TTC549 (cell line): ENCODE data around the gene TNRC6B.

Source experiments
- FAIRE-seq: peaks from 2 replicates; lab custom pipeline; 2012; peaks lifted over from hg19 to GRCh38; lab: Jason Lieb, UNC

TNRC6B gene

DNA sequence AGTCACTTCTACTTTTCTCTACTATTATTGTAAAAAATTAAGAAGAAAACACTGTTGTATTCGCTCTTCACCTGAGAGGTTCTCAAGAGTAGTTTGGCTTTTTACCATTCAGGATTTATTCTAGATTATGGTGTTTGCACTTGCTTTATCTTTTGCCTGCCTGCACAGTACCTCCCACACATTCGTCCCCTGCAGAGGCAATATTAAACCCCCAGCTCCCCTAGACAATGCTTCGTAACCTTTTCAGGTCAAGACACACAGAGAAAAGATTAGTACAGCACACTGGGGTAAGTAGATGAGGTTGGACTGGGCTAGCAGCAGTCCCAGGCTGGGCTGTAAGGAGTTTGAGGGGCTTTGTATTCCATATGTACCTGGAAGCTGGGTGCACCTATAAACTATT, 62.4 kb downstream of the TNRC6B start:
- FAIRE-seq, result no peak

DNA sequence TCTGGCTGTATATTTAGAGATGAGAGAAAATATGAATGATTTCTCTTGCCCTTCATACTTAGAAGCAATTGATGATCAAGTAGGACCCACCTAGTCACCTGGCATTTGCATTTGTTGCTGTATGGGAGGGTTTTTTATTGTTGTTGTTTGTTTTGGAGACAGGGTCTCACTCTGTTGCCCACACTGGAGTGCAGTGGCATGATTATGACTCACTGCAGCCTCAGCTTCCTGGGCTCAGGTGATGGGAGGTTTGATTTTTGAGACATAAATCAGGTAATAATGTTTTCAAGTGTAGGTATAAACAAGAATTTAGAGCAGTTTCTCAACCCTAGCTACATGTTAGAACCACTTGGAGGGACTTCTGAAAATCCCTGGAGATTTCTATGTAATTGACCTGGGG, 63.0 kb downstream of the TNRC6B start:
- no peak for FAIRE-seq

DNA sequence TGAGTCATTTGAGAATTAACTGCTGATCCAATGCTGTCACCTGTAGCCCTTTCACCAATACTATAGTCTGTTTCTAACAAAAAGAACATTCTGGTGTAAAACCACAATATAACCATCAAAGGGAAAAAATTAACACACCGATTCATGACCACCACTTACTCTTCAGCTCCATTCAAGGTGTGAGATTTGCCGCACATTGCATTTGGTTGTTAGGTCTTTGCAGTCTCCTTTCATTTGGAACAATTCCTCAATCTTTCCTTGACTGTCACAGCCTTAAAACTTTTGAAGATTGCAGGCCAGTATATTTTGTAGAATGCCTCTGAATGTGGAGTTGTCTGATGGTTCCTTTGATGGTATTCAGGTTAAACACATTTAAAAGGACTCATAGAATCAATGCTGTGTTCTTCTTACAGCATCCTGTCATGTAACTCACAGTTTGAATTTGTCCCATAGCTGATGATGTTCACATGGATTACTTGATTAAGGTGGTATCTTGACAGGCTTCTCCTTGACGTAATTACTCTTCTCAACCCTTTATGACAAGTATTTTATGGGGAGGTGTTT, 63.6 kb downstream of the TNRC6B start:
- no peak for FAIRE-seq

DNA sequence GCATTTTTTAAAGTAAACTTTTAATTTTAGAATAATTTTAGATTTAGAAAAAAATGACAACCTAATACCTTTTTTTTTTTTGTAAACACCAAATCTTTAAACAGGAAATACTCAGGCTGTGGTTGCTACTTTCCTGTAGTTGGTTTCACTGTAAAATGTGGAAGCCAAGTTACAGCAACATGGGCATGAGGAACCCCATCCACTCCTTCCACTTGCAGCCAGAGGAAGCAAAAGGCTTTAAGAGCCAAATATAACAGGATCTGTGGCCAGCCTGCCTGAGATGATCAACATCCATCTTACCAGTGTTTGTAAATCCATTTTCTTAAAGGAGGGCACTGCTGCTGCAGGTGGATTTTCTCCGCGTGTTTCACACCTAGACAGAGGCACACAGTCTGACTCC, 66.2 kb downstream of the TNRC6B start:
- no peak for FAIRE-seq

DNA sequence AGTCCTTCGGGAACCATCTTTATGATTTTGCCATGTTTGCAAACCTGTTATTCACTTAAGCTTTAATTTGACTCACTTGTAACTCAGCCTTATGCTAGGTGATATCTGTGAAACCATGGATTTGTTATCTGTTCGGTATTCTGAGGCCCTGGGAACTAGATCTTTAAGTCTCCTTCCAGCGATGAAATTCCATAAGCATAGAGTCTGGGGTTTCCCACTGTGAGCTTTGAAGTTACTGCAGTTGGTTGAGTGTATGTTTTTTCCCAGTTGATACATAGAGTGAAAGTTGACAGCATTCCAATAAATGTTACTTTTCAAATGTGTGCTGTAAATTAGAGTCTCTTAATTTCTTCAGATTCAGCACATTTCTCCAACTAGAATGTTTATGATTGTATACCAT, 66.9 kb downstream of the TNRC6B start:
- FAIRE-seq, result no peak

DNA sequence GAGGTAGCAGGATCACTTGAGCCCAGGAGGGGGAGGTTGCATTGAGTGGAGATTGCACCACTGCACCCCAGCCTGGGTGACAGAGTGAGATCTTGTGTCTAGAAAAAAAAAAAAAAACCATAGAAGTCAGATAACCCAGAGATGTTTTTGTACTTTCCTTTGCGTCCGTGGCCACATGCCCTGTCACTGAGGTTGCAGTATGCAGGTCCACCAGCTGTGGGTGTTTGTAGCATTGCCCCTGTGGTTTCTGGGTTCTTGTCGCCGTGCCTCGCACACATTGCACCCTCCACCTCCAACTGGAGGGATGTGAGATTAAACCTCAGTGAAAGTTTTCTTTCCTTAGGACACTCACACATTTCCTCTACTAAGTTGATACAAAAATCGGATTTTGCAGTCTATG, 70.3 kb downstream of the TNRC6B start:
- FAIRE-seq, result no peak

DNA sequence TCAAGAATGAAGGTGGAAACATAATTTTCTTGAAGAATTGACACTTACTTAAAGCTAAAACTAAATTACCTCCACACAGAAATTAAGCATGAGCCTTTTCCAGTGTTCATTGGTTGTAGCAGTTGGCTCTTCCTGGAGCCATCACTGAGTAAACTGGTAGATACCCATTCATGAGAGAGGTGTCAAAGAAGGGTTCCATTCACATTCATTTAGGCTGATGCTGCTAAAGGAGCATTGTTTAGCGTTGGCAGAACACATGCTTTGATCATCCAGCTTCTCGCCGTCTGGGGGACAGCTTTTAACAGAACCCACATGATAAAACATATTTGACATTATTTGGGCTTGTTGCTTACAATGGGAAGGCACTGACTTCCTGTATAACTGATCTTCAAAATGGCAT, 71.6 kb downstream of the TNRC6B start:
- FAIRE-seq, result no peak

DNA sequence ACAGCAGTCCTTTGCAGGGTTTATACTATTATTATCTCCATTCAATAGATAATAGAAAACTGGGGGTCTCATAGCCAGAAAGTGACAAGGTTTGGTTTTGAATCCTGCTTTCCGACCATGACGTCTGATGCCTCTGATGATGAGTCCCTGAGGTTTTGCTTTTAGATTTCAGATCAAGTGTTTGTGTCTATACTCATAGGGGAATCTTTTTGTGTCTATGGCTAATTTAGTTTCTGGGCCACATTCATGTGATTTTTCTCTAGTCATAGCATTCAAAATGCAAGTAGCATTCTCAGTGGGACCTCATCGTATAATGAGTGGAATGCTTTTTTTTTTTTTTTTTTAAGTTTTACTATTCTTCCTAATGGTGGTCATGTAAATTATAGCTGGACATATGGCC, 72.9 kb downstream of the TNRC6B start:
- FAIRE-seq, result no peak

DNA sequence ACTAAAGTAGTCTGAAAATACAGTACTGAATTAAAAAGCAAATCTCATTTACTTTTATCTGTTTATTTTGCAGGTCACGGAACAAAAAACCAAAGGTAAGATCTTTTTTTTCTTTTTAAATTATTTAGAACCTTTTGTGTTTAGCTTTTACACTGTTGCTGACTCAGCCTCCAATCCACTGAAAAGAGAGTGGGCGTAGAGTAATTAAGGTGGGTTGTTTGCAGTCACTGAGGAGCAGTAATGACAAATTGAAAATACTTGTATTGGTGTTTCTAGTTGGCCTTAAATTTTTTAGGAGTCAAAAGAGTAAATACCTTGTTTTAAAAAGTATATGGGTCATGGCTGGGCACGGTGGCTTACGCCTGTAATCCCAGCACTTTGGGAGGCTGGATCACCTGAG, 73.4 kb downstream of the TNRC6B start:
- no peak for FAIRE-seq

DNA sequence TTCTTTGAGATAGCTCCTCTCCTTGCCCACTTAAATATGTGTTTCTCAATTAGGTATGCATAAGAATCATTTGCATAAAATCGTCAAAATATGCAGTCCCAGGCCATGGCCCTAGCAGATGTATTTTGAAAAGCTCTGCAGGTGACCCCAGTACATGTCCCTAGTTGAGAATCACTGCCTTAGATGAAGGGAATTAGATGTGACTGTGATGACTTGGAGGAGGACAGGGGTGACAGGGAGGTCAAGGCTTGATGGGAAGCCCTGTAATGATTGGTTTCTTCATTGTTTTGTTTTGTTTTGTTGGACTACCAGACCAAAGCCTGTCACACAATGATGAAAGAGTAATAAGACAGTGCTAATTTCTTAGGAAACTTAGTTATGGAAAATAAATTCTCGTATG, 74.4 kb downstream of the TNRC6B start:
- no peak for FAIRE-seq

DNA sequence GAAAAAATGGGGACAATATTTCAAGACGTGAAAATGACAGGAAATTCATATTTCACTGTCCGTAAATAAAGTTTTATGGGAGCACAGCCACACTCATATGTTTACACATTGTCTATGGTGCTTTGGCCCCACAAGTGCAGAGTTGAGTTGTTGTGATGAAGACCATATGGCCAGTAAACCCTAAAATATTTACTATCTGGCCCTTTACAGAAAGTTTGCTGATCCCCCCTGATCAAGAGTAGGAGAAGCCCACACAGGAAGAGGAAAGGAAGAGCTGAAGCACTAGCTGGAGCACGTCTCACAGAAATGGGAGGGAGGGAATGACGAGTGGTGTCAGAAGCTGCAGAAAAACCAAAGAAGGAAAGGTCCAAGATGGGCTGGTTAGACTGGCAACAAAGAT, 78.8 kb downstream of the TNRC6B start:
- no peak for FAIRE-seq

DNA sequence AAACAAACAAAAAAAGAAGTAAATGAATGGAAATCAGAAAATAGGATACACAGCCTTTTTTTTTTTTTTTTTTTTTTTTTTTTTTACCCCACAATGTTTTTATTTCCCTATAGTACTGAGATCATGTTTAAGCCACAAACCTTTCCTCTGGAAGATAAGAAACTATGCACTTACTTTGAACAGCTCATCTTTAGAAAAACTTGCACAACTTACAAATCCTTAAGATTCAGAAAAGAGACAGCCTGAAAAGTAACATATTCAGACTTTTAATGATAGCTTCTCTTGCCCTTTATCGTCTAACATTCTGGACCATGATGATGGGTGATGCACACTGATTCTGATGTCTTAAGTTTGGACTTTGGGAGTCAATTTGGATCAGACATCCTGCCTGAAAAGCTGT, 80.3 kb downstream of the TNRC6B start:
- no peak for FAIRE-seq

DNA sequence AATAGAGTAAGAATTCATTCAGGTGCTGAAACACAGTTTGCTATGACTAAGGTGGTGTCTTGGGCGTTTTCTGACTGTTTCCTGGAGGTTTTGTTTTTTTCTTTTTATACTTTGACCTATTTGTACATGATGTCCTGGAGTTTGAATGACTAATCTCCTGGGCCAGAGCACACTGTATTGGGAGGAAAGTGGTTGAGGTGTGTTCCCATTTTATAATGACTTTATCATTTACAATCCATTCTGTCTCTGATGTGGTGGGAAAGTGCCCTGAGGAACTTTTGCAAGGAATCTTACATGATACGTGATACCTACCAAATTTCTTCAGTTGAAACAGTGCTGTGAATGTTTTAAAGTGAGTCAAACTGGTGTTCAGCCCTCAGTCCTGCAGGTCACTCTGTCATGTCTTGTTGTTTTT, 80.8 kb downstream of the TNRC6B start:
- FAIRE-seq, result no peak

DNA sequence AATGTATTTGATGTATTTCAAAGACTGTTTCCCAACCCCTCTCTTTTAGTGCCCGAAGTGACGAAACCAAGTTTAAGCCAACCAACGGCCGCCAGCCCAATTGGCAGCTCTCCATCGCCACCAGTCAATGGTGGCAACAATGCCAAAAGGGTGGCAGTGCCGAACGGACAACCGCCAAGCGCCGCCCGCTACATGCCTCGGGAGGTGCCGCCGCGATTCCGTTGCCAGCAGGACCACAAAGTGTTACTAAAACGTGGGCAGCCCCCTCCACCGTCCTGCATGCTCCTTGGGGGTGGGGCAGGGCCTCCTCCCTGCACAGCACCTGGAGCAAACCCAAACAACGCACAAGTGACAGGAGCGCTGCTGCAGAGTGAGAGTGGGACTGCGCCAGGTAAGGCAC, 84.1 kb downstream of the TNRC6B start:
- FAIRE-seq, result no peak

DNA sequence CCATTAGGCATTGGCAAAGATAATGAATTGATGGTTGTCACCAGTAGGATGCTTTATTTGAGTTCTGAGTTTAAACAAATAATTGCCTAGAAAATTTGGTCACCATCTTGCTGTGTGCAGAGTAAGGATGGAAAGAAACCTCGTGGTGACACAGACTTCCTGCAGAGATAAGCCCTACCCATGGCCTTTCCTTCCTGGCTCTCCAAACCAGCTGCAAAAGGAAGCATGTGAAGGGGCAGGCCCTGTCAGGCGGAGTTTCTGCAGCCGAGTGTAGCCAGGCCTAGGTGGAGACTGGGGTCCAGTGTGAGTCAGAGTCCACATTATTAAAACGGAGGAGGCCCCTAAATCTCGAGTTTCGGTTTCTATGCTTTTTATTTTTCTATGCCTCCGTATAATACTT, 85.5 kb downstream of the TNRC6B start:
- FAIRE-seq, result no peak

DNA sequence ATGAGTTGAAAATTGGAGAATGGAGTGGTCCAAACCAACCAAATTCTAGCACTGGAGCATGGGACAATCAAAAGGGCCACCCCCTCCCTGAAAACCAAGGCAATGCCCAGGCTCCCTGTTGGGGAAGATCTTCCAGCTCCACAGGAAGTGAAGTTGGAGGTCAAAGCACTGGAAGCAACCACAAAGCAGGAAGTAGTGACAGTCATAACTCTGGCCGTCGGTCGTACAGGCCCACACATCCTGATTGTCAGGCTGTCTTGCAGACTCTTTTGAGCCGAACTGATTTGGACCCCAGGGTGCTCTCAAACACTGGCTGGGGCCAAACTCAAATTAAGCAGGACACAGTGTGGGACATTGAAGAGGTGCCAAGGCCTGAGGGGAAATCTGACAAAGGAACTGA, 88.1 kb downstream of the TNRC6B start:
- FAIRE-seq, result no peak

DNA sequence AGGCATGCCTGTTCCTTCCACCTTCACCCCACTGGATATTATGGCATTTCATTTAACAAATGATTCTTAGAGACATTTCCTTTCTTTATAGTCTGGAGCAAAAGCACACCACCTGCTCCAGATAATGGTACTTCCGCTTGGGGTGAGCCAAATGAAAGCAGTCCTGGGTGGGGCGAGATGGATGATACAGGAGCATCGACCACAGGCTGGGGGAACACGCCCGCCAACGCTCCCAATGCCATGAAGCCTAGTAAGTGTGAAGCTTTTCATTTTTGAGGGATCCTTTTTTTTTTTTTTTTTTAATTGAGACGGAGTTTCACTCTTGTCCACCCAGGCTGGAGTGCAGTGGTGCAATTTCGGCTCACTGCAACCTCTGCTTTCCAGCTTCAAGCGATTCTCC, 92.3 kb downstream of the TNRC6B start:
- FAIRE-seq, result no peak

DNA sequence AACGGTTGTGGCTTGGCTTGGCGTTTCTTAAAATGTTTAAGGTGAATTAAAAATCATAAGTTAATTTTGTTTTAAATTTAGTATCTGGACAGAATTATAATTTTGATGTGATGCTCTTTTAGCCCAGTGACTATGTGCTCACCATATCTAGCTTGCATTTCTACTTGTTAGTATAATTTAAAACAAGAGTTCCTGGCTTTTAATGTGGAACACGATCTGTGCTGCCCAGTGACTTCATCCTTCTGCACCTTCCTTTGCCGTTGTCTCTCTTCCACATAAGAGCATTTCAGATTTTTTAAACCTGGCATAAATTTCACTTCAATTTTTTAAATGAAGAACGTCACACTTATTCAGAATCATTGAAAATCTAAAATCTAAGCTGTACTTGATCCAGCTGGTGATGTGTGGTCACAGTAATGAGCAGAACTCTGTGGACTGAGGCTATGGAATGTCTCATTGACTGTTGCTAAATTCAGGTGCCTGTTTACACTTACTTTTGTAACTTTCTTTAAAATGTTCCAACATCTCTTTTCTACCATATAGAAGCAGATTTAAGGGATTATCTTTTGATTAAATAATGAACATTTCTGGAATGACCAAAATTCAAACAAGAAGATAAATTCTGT, 93.1 kb downstream of the TNRC6B start:
- no peak for FAIRE-seq

DNA sequence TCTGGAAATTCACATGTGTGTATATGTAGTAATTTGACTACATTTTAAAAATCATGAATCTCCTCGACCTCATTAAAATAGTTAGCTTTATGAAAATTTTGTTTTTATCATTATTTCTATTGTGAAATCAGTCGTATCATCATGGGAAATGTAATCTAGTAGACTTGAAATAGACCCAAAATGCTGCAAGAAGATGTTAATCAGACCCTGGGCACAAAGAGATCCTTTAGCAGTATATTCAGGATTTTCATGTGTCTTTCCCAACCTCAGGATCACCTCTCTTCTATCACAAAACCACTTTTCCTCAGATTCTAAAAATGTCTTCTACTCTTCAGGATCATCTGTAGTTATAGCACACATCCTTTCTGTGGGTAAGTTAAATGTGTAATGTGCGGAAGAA, 93.7 kb downstream of the TNRC6B start:
- FAIRE-seq, result no peak

DNA sequence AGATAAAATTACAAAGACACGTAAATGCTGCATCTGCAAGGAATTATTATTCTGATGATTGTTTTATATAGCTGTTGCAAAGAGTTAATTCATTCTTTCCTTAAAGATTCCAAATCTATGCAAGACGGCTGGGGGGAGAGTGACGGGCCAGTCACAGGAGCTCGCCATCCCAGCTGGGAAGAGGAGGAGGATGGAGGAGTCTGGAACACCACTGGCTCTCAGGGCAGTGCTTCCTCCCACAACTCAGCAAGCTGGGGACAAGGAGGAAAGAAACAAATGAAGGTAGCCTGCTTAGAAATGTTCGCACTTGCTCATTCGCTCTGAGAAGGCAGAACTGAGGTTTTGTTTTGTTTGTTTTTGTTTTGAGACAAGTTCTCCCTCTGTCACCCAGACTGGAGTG, 95.6 kb downstream of the TNRC6B start:
- FAIRE-seq, result no peak

DNA sequence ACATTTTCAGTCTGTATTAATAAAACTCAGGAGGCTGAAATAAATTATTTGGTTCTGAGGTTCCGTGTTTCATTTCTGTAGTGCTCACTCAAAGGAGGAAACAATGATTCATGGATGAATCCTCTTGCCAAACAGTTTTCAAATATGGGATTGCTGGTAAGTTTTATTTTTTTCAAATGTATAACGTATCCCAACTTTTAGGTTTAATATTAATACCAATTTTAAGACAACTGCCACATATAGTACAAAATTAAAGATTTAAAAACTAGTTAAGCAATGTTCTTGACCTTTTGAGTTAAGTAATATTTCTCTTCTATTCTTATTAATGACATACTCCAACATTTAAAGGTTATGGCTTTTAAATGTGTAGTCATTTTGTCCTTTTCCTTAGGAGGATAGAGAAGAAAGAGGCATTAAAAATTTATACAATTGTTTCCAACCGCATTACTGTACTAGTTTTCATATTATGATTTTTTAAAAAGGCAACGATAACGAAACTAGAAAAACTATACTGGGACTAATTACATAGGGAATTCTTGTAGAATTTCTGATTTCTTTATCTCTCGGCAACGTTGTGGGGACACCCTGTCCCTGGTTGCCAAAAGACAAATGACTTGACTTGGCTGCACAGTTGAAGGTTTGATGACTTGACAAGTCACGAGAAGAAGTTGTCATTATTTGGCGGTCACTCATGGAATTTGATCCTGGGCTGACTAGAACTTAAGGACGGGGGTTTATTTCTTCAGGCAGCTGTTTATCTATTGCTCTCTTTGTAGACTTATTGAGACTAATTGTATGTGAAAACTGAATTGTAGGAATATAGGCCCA, 99.5 kb downstream of the TNRC6B start:
- FAIRE-seq, result no peak

DNA sequence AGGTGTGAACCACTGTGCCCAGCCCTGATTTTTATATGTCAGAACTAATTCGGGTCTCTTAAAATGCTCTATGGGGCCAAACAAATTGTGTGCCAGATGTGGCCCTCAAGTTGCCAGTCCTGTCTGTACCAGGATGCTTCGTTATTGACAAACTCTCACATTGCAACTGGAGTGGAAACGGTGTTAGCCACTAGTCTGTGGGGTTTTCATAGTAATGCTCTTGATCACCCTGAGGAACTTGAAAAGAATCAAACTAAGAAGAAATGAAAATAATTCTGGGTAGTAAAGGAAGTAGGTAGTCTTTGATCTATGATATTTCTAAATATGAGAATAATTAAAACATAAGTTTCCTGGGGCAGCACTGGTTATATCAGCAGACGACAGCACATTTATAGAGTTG, 101.3 kb downstream of the TNRC6B start:
- no peak for FAIRE-seq

DNA sequence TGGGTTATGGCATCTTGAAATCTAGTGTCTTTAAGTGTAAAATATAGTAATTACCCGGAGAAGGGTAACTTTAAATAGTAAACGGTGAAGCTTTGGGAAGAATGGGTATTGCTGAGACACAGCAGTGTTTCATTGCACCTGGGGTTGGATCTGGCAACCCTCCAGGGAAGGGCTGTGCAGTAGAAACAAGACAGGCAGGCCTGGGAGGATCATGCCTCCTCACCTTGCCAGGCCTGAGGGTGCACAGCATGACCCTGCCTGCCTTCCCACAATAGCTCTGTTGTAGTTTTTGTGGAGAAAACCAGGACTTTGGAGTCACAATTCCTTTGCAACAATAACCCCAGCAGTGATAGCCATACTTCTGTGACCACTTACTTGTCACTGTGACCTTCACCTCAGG, 104.0 kb downstream of the TNRC6B start:
- no peak for FAIRE-seq

DNA sequence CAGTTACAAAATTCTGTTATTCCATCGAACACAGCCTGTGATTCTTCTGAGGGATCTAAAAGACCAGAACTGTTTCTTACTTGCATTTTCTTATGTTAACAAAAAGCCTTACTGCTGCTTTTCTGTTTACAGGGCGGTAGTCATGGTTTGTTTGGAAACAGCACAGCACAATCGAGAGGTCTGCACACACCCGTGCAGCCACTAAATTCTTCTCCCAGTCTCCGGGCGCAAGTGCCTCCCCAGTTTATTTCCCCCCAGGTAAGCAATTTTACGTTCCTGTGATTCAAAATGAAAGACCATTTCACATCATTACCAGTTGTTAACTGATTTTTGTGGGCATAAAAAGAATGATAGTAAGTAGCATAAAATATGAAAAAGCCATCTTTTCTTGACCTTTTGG, 107.8 kb downstream of the TNRC6B start:
- FAIRE-seq, result no peak
